K562 (cell line): Measurements from ENCODE around the gene TRIM14. TPM values are rescaled to one million over a fixed set of nuclear protein-coding genes. Genes with fewer than 3 reads are reported as not detected.

Experiments
- ATF3 ChIP-seq, 2 experiments: fragments of 450-650 bp in 1 of 2; sonication (generic) in 1 of 2; formaldehyde crosslinking in 1 of 2; IDR thresholded peaks in 1 of 2; conservative IDR thresholded peaks in 1 of 2; 2 replicates each; pipeline versions ENCODE4 v1.6.1 to v1.8.1; 2016 to 2023; ENCODE audit warnings: mild to moderate bottlenecking in 2 of 2, moderate library complexity in 2 of 2, inconsistent platforms in 1 of 2, missing genetic modification reagents in 1 of 2
- ATF4 ChIP-seq: fragments of 450-650 bp; formaldehyde crosslinking; IDR thresholded peaks from 2 replicates; pipeline ENCODE4 v1.4.0; 2022; ENCODE audit warnings: mild to moderate bottlenecking, moderate library complexity
- BCL6 ChIP-seq: fragments of 250-450 bp; sonication (Bioruptor Pico); IDR thresholded peaks from 2 replicates; pipeline ENCODE4 v1.4.0; 2020
- BRCA1 ChIP-seq, 2 experiments: fragments of 450-650 bp in 1 of 2; sonication (generic) in 1 of 2; formaldehyde crosslinking in 1 of 2; IDR thresholded peaks; 2 replicates each; pipeline versions ENCODE4 v1.5.0 to v1.6.1; 2017 to 2020; ENCODE audit warnings: mild to moderate bottlenecking in 1 of 2, missing genetic modification reagents in 1 of 2
- BRF1 ChIP-seq: IDR thresholded peaks from 3 replicates; pipeline ENCODE4 v1.6.1; 2011; ENCODE audit warnings: borderline replicate concordance, mild to moderate bottlenecking; ENCODE audit not compliant: insufficient read length; ENCODE audit errors: extremely low read depth
- ETV5 ChIP-seq: sonication (generic); formaldehyde crosslinking; IDR thresholded peaks from 2 replicates; pipeline ENCODE4 v1.4.0; 2020; ENCODE audit warnings: low read depth, mild to moderate bottlenecking, missing genetic modification reagents
- EZH2 ChIP-seq: IDR thresholded peaks from 2 replicates; pipeline ENCODE4 v1.6.1; 2012; ENCODE audit warnings: low read depth, mild to moderate bottlenecking, inconsistent platforms, low read length, borderline replicate concordance
- GATAD2B ChIP-seq: fragments of 450-650 bp; IDR thresholded peaks from 2 replicates; pipeline ENCODE4 v1.6.1; 2017; ENCODE audit warnings: mild to moderate bottlenecking, borderline replicate concordance
- HDAC2 ChIP-seq: fragments of 450-650 bp; IDR thresholded peaks from 2 replicates; pipeline ENCODE4 v1.6.1; 2016; ENCODE audit warnings: mild to moderate bottlenecking
- HDAC6 ChIP-seq: IDR thresholded peaks from 2 replicates; pipeline ENCODE4 v1.6.1; 2012; ENCODE audit warnings: low read depth, mild to moderate bottlenecking, control low read depth, inconsistent platforms, low read length, moderate library complexity
- HOMEZ ChIP-seq: fragments of 250-450 bp; sonication (Bioruptor Pico); IDR thresholded peaks from 2 replicates; pipeline ENCODE4 v1.4.0; 2020; ENCODE audit warnings: mild to moderate bottlenecking, moderate library complexity
- JUNB ChIP-seq: fragments of 450-650 bp; formaldehyde crosslinking; conservative IDR thresholded peaks from 2 replicates; pipeline ENCODE4 v1.4.0; 2020; ENCODE audit warnings: mild to moderate bottlenecking
- KHSRP ChIP-seq: fragments of 450-650 bp; IDR thresholded peaks from 2 replicates; pipeline ENCODE4 v1.6.1; 2017
- L3MBTL2 ChIP-seq: fragments of 450-650 bp; IDR thresholded peaks from 2 replicates; pipeline ENCODE4 v1.6.1; 2016; ENCODE audit warnings: mild to moderate bottlenecking, moderate library complexity
- POLR2B ChIP-seq: fragments of 450-650 bp; IDR thresholded peaks from 2 replicates; pipeline ENCODE4 v1.6.1; 2018; ENCODE audit warnings: low read depth; ENCODE audit not compliant: partially characterized antibody
- POU5F1 ChIP-seq: fragments of 150-350 bp; IDR thresholded peaks from 2 replicates; pipeline ENCODE4 v1.6.1; 2014; ENCODE audit warnings: borderline replicate concordance, low read length, low read depth, mild to moderate bottlenecking; ENCODE audit not compliant: partially characterized antibody
- PRPF4 ChIP-seq: fragments of 200-400 bp; formaldehyde crosslinking; IDR thresholded peaks from one replicate; pipeline ENCODE4 v1.6.1; 2017; ENCODE audit warnings: low read length, low read depth, mild to moderate bottlenecking; ENCODE audit not compliant: insufficient read depth, poor library complexity, severe bottlenecking
- SIN3A ChIP-seq, 2 experiments: fragments of 150-350 bp in 1 of 2; IDR thresholded peaks; 2 replicates each; pipeline ENCODE4 v1.6.1; 2011 to 2016; ENCODE audit warnings: borderline replicate concordance in 2 of 2, low read depth in 2 of 2, low read length in 2 of 2, mild to moderate bottlenecking in 2 of 2, moderate library complexity in 2 of 2; ENCODE audit not compliant: control insufficient read depth in 1 of 2
- ZC3H8 ChIP-seq: fragments of 450-650 bp; IDR thresholded peaks from 2 replicates; pipeline ENCODE4 v1.6.1; 2017
- ZFX ChIP-seq: sonication (generic); formaldehyde crosslinking; IDR thresholded peaks from 2 replicates; pipeline ENCODE4 v1.8.0; 2022; ENCODE audit warnings: mild to moderate bottlenecking, missing genetic modification reagents, moderate library complexity
- ZNF184 ChIP-seq: sonication (generic); formaldehyde crosslinking; IDR thresholded peaks from 2 replicates; pipeline ENCODE4 v1.5.0; 2020; ENCODE audit warnings: missing genetic modification reagents
- ZNF282 ChIP-seq: sonication (generic); formaldehyde crosslinking; IDR thresholded peaks from 2 replicates; pipeline ENCODE4 v1.8.1; 2023; ENCODE audit warnings: missing genetic modification reagents
- polyA plus RNA-seq, 8 experiments: library from polyadenylated mRNA; depleted of rRNA in 4 of 8; stranded (reverse) in 5 of 8; unstranded in 3 of 8; fragments of >200 nt; fragmentation: Nextera tagmentation in 2 of 8; fragmentation: Illumina TruSeq in 1 of 8; extraction: Ambion mirVana in 2 of 8; extraction: Trizol in 1 of 8; gene quantifications; 2 replicates each; pipeline versions ENCODE4 v1.2.1 to v1.2.3, GENCODE V29; 2011 to 2014; ENCODE audit warnings: inconsistent platforms in 1 of 8, missing spikeins in 1 of 8
- total RNA-seq, 7 experiments: library from RNA; depleted of rRNA in 6 of 7; stranded (reverse); fragments of >200 nt in 6 of 7; fragmentation: Illumina TruSeq in 2 of 7; extraction: Trizol in 2 of 7; gene quantifications; 2 replicates each; pipeline versions ENCODE4 v1.2.1 to v1.2.3, GENCODE V29; 2011 to 2021; ENCODE audit warnings: low replicate concordance in 1 of 7
- TF ChIP-seq, protein P1 (sequence below): fragments of 450-650 bp; formaldehyde crosslinking; IDR thresholded peaks from 2 replicates; pipeline ENCODE4 v1.4.0; 2020; ENCODE audit warnings: mild to moderate bottlenecking, moderate library complexity

Gene TRIM14
- total and polyA plus RNA-seq, 9 of the 15 experiments (the other 6 are each of a cell fraction or from before 2014, with no cell fraction given): 7.6 to 41.0 (median 17.9) TPM

- TF ChIP-seq HOMEZ (no peak), SIN3A (IDR thresholded peaks at IDR 0.05; ENCODE audit: borderline replicate concordance in 2 of 2, control insufficient read depth in 1 of 2, low read depth in 2 of 2, low read length in 2 of 2) (no peak), BCL6 (CRISPR knock-in tag) (no peak), KHSRP (no peak), BRCA1 (IDR thresholded peaks at IDR 0.05) (no peak), BRCA1 (CRISPR knock-in tag; IDR thresholded peaks at IDR 0.05) (no peak), GATAD2B (no peak), ZNF184 (no peak), JUNB (no peak), ZNF282 (CRISPR knock-in tag) (no peak), PRPF4 (no peak), ETV5 (CRISPR knock-in tag) (no peak), HDAC2 (no peak), POLR2B (no peak), ZFX (CRISPR knock-in tag) (peak; percentile 71), EZH2 (no peak), ATF3 (IDR thresholded peaks at IDR 0.05) (no peak), ATF3 (CRISPR knock-in tag; conservative IDR thresholded peaks at IDR 0.05) (no peak), ZC3H8 (no peak), BRF1 (no peak), HDAC6 (no peak), POU5F1 (no peak), L3MBTL2 (0 out of 2 replicates have a peak, but pooled peaks have one; percentile 19), ATF4 (CRISPR knock-in tag) (no peak)
- TF ChIP-seq, protein P1, sequence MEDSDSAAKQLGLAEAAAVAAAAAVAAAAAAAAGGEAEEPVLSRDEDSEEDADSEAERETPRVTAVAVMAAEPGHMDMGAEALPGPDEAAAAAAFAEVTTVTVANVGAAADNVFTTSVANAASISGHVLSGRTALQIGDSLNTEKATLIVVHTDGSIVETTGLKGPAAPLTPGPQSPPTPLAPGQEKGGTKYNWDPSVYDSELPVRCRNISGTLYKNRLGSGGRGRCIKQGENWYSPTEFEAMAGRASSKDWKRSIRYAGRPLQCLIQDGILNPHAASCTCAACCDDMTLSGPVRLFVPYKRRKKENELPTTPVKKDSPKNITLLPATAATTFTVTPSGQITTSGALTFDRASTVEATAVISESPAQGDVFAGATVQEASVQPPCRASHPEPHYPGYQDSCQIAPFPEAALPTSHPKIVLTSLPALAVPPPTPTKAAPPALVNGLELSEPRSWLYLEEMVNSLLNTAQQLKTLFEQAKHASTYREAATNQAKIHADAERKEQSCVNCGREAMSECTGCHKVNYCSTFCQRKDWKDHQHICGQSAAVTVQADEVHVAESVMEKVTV: 0 out of 2 replicates have a peak, but pooled peaks have one; percentile 27
Observed at GRCh38 chr9:98034593-98035546, 84.2 kb downstream of the TRIM14 start (continued).
